ENCODE measurements around the gene OR6A2.
"Not testable (repeated sequence)": the region's sequence is repeated elsewhere in the genome, so short reads cannot be mapped to it uniquely, and the experiment has no call there.

OR6A2 gene

GRCh38 chr11:6799402-6799801 lies at the start of gene OR6A2:
OR6A2 (minus strand) TSS chr11:6799689; CDS start chr11:6795708, 3,981 bp downstream.
- no peak for DNase-seq (ENCODE audit: low read depth)

DNA sequence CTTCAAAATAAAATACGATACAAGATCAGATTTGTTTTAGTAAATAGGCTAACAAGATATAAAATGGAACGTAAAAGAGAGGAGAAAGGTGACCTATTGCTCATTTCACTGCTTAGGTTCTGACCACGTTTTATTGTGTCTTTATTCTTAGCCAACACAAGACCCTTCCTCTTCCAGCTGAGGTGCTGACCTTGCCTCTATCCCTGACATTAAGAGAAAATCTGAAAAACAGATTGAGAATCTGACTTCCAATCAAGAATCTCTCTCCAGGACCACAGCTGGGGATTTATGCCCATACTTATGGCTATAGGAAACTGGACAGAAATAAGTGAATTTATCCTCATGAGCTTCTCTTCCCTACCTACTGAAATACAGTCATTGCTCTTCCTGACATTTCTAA lies 45.9 kb upstream of the OR6A2 start, which contains the start of gene OR10A5:
Gene OR10A5 (plus strand): TSS at position 301 of the 400 bp plus-strand sequence. CDS start 0 bp downstream, at position 301.
- DNase-seq (ENCODE audit: low read depth), result no peak

GRCh38 chr11:6844356-6844755 lies 44.9 kb upstream of the OR6A2 start:
- no peak for DNase-seq (ENCODE audit: low read depth)

- no peak for DNase-seq (ENCODE audit: low read depth)
Measured at GRCh38 chr11:6843670-6844069, 44.2 kb upstream of the OR6A2 start.

DNA sequence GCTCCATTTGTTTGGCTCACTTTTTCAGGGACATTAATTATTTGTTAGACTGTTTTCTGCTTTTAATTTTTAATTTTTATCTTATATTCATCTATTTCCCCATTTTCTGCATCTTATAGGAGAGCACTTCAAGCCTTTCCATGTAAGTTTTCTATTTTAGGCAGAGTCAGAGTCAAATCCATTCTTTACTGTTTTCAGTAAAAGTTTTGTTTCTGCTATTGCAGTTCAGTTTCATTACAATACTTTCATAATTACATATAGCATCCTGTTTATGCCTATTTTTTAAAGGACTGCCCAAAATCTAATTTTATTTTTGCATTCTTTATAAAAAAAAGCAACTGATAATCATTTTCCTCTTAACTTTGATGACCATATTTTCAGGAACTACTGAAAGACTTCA lies 42.2 kb upstream of the OR6A2 start:
- DNase-seq (ENCODE audit: low read depth), result no peak

DNA sequence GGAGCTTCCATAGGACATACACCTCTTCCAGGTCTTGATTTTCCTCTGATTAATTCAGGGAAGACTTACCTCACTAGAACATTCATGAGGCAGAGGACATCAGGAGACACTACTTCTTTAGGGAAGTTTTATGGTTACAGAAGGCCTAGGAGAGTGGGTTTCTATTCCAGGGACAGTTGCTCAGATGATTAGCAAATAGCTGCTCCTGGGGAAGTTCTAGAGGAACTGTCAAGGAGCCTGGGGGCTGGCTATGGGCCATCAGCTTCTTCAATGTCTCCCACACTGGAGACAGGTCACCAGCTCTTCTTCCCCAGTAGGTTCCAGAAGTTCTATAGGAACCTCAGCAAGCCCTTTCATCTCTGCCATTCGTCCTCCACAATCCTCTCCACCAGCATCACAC lies 34.5 kb upstream of the OR6A2 start:
- DNase-seq (ENCODE audit: low read depth), result no peak

- DNase-seq (ENCODE audit: low read depth), result no peak
Measured at GRCh38 chr11:6833356-6833755, 33.9 kb upstream of the OR6A2 start.

GRCh38 chr11:6828103-6828502 lies 28.6 kb upstream of the OR6A2 start:
- DNase-seq (ENCODE audit: low read depth), result no peak

DNA sequence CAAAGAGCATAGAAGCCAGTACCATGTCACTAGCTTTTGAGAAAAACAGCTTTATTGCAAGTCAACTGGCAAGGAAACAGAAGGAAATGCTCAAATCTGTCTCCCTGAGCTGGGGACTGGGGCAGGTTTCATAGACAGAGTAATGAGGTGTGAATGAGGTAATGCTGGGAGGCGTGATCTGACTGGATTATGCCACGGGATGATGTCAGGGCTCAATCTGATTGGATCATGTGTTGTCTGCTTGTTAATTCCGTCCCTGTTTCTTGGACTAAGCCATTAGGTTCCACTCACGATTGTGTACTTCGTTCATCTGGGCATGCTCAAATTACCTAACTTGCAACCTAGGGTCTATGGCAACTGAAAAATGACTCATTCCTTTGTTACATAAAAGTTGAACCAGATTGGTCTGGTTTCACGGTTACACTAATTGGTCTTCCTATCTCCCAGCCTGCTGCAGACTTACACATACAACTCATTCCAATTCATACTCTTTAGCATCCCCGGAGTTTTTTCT lies 25.8 kb upstream of the OR6A2 start:
- DNase-seq (ENCODE audit: low read depth), result no peak

DNA sequence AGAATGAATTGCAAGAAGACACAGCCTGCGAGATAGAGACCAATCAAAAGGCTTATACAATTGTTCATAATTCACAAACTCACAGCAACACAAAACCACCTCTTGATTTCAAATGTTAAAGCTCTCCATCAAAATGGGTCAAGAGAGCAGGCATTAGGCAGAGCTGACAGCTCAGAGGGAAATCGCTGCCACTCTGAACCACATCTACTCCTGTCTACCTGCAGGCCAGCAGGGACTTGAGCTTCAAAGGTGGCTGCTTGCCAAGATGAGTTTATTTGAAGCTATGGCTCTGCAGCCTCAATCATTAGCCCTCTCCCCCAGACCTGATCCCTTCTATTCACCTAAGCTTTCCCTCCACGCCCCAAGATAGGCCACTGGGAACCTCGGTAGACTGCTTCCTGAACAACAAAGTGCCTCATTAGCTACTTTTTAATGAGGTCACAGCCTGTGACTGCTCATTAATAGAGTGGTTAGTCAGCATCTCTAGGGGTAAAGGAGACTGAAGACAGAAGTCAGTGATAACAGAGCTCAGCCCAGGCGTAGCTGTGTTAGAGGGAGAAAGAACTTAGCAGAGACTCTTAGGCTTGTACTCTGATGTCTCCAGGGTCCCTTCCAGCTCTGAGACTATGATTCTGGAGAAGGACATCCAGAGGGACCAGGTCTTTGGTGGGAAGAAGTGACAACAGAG lies 24.8 kb upstream of the OR6A2 start:
- no peak for DNase-seq (ENCODE audit: low read depth)

- DNase-seq (ENCODE audit: low read depth), result no peak
Measured at GRCh38 chr11:6818967-6819366, 19.5 kb upstream of the OR6A2 start.

DNA sequence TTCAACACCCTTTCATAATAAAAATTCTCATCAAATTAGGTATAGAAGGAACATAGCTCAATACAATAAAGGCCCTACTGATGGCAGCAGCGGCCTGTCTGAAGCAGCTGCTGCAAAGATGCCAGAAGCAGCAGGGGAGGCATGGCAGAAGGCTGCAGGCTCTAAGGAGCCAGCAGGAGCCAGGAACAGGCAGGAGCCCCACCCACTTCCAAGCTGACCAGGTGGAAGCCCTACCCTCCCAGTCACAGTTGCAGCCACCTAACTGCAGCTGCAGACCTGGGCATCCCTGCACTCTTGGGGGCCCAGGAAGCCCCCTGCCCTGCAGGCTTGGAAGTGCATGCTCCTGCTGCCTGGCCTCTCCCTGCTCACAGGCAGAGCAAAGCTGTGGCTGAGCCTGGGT lies 18.2 kb upstream of the OR6A2 start:
- DNase-seq (ENCODE audit: low read depth), result no peak

- no peak for DNase-seq (ENCODE audit: low read depth)
Measured at GRCh38 chr11:6813656-6814055, 14.2 kb upstream of the OR6A2 start.

- peak; percentile 4 for DNase-seq (ENCODE audit: low read depth)
Measured at GRCh38 chr11:6812390-6813005, 13.0 kb upstream of the OR6A2 start.

- not testable (repeated sequence) for DNase-seq (ENCODE audit: low read depth)
Measured at GRCh38 chr11:6801075-6801474, 1.6 kb upstream of the OR6A2 start.

- DNase-seq (ENCODE audit: low read depth), result no peak
Measured at GRCh38 chr11:6794639-6795038, 4.8 kb downstream of the OR6A2 start.

DNA sequence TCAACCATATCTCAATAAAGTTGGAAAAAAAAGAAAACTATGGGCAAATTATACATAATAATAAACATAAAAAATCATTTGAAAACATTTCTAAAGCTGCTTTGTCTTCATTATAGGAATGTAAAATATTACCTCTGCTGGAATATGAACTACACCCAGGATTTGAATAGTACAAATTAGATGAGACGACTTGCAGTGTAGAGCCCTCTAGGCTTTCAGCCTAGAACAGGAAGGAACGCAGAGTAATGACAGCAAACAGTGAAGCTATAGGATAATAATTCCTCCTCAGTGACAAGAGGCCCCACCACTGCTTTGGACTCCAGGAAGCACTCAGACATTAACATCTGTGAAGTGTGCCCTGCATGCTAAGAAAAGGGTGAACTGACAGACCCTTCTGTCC lies 8.9 kb downstream of the OR6A2 start:
- no peak for DNase-seq (ENCODE audit: low read depth)

DNA sequence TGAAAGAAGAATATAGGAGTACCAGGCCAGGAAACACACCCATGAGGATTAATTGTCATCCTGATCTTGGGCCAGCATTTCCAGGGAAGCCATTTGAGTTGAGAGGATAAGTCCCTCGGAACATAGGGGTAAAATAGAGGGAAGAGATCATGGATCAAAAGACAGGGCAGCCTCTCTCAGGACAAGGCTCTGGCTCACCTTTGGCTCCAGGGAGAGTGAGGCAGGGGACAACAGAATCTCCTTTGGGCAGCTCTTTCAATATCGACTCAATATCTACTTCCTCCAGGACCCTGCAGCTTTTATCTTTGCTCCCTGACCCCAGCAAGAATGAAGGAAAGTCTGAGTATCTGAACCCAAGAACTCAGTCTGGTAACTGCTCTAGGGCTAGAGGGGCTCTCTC lies 16.8 kb downstream of the OR6A2 start, which contains the start of gene OR2AG1:
Gene OR2AG1 (plus strand): TSS at position 301 of the 400 bp plus-strand sequence. CDS start 2,018 bp downstream, outside the sequence.
- DNase-seq (ENCODE audit: low read depth), result no peak

DNA sequence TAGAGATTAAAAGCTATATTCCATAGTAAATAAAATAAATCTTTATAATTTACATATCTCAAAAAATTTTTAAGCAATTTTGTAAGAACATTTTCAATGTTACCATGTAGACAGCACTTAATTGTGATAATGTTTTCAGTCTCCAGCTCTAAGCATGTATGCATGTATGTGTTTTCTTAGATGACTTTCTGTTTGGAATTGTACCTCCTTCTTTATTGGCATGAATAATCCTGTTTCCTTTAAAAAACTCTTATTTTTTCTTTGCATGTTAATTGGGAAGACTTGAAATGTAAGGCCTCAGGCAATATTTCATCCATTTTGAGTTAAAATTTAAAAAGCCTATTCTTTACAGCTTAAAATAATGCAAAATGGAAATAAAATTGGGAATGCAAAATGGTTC lies 18.7 kb downstream of the OR6A2 start:
- no peak for DNase-seq (ENCODE audit: low read depth)

DNA sequence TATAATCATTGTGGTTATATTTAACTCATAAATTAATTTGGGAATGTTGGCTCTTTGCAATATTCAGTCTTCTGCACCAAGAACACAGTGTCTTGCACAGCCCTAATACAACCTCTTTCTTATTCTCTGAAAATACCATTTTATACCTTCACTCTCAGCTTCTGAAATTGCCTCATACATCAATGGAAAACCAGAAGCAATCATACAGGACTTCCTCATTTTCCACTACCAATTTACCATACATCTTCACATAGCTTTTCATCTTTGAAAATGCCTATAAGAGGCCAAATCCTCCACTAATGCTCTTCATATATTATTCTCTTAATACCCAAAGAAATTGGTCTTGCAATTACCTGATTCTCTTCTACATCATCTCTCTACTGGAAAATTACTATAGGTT lies 21.0 kb downstream of the OR6A2 start:
- no peak for DNase-seq (ENCODE audit: low read depth)

GRCh38 chr11:6771926-6772893 lies 27.3 kb downstream of the OR6A2 start, which contains the start of gene OR2AG2:
OR2AG2 (minus strand) TSS chr11:6771976; CDS start chr11:6768957, 3,019 bp downstream.
- no peak for DNase-seq (ENCODE audit: low read depth)

- peak; percentile 28 for DNase-seq (ENCODE audit: low read depth)
Measured at GRCh38 chr11:6757373-6757967, 42.0 kb downstream of the OR6A2 start.

All from stimulated activated CD8-positive, alpha-beta memory T cell treated with anti-CD3 and anti-CD28 coated beads, Interleukin-12 subunit alpha, Interleukin-12 subunit beta, amount 100 ng/mL, for 1 hour (primary cell).